HG03097 (cell line): Measurements from ENCODE around the gene TDRD3.
"Not testable (repeated sequence)": the region's sequence is repeated elsewhere in the genome, so short reads cannot be mapped to it uniquely, and the experiment has no call there.

Source experiments
- ATAC-seq: cut with Tn5 transposase; IDR thresholded peaks from one replicate; pipeline ENCODE4 v1.9.1; 2021; ENCODE audit not compliant: unreplicated experiment, low FRiP score

The TDRD3 gene

DNA sequence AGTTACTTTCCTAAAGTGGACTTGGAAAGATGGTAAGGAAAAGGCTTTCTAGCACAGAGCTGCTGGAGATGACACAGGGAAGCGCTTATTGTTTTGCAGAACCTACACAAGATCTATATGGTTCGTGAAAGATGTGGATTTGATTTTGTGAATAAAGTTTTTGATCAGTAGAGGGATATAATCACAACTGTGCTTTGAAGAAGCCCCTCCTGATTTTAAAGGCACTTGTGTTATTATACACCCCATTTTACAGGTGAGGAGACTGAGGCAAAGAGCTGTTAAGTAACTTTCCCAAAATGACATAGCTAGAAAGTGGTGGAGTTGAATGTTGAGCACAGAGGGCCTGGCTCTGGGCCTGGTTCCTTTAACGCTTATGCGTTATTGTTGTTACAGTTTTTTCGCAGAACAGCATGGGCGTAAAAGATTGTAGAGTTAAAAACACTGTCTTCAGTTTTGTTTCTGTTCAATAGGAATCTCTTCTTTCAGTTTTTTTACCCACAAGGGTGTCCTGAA, 1.4 kb downstream of the TDRD3 start:
- ATAC-seq = no peak

DNA sequence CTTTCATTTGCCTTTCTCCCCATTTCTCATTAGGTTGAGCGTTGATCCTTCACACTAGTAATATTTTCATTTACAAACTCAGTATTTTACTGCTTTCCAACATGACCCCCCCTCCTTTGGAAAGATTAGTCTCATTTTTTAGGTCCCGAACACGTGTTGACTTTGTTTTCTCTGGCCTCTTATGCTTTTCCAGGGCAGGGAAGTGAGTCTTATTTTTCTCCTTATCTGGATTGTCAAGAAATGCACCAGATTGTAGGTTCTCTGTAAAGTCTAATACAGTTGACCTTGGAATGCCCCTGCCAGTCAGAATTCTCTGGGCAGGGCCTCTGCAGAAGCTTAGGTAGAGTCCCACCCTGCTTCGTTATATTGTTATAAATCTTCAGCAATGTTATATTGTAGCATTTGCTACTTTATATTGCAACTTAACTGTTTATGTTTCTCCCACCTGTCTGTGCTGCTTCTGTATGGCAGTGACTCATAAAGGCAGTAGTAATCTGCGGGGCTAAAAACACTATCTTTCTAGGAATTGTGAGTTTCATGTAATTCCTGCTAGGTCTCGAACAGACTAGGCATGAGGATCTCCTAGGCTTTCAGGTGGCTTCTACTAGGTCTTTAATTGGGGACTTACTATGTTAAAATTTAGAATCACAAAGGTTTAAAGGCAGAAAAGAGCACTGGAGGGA, 2.0 kb downstream of the TDRD3 start:
- ATAC-seq = no peak

DNA sequence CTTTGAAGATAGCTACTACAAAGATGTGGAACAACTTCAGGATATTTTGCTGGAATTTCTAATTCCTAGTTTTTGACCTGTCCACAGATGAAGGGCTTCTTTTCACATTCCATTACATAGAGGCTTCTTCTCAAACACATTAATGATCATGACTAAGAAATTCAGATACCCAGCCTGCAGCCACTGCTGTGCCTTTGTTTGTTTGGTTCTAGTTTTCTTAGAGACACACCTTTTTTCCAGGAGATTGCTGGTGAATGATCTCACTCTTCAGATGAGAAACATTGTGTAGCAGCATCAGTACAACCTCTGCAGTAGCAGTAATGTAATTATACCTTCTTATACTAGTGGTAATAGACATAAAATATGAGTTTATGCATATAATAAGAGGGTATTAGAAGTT, 5.0 kb downstream of the TDRD3 start:
- ATAC-seq = no peak

DNA sequence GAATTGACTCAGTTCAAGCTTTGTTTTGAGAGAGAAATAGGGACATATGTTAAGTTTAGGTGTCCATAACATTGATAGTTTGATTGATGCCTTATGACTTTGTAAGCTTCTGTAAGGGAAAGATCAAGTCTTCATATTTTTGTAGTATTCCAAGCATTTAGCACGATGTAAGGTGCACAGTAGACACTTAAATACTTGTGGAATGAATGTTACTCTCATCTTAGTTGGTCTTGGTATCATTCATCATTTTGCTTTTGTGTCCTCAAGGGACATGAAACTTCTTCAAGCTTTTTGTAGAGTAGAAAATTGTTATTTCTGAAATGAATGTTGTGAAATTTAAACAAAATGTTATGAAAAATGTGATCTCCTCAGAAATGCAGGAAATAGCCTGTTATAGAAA, 10.1 kb downstream of the TDRD3 start:
- no peak for ATAC-seq

DNA sequence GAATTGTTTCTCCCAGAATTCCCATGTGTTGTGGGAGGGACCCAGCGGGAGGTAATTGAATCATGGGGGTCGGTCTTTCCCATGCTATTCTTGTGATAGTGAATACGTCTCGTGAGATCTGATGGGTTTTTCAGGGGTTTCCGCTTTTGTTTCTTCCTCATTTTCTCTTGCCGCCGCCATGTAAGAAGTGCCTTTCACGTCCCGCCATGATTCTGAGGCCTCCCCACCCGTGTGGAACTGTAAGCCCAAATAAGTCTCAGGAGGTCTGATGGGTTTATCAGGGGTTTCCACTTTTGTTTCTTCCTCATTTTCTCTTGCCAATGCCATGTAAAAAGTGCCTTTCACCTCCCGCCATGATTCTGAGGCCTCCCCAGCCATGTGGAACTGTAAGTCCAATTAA, 10.8 kb downstream of the TDRD3 start:
- not testable (repeated sequence) for ATAC-seq

DNA sequence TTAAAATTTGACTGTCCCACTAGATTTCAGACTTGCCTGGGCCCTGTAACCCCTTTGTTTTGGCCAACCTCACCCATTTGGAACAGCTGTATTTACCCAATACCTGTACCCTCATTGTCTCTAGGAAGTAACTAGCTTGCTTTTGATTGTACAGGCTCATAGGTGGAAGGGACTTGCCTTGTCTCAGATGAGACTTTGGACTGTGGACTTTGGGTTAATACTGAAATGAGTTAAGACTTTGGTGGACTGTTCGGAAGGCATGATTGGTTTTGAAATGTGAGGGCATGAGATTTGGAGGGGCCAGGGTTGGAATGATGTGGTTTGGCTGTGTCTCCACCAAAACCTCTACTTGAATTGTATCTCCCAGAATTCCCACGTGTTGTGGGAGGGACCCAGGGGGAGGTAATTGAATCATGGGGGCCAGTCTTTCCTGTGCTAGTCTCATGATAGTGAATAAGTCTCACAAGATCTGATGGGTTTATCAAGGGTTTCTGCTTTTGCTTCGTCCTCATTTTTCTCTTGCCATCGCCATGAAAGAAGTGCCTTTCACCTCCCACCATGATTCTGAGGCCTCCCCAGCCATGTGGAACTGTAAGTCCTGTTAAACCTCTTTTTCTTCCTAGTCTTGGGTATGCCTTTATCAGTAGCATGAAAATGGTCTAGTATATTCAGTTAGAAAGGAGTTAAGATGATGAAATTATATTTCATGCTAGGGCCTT, 12.7 kb downstream of the TDRD3 start:
- not testable (repeated sequence) for ATAC-seq

DNA sequence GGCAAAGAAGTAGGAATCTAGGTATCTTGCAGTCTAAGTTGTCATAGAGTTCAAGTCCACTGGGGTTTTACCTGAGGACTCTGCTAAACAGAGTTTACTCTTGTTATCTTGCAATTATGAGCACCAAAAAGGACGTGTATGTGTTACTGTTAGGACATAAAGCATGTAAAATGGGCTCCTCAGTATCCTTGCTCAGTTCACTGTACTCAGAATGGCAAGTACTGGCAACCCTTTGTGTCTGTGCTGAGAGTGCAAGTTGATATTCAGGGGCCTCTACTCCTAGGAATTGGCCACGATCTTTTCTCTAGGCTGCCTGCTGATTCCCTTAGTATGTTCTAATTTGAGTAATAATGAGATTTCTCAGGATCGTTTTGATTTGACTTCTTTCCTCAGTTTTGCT, 13.3 kb downstream of the TDRD3 start:
- ATAC-seq = no peak

DNA sequence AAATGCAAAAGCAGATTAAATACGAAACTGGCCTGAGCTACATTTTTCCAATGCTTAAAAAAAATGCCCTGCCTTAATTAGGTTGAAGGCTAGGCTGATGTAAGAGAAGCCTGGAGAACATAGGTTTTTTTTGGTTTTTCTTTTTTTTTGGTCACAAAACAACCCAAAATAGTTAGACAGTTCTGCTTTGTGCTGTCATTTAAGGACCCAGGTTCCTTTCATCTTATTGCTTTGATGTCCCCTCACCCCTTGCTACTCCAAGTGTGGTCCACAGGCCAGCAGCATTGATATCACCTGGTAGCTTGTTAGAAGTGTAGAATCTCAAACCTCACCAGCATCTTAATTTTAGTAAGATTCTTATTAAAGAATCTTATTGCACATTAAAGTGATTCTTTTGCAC, 14.4 kb downstream of the TDRD3 start:
- no peak for ATAC-seq

DNA sequence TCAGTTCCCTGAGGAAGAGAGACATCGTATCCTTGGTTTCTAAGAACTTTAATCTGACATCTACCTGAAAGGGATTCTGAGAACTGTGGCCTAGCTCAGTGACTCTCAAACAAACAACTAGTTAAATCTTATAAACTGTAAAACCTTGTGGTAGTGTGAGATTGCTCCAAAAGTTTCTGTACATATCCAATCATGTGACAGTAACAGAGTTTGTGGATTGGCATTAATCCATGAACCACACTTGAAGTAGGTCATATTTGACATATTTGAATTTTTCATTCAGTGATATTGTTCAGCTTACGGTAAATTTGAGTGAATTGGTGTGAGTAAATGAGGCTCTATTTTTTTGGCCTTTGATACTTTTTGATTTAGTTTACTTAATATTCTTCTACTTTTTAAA, 15.0 kb downstream of the TDRD3 start:
- ATAC-seq = no peak

DNA sequence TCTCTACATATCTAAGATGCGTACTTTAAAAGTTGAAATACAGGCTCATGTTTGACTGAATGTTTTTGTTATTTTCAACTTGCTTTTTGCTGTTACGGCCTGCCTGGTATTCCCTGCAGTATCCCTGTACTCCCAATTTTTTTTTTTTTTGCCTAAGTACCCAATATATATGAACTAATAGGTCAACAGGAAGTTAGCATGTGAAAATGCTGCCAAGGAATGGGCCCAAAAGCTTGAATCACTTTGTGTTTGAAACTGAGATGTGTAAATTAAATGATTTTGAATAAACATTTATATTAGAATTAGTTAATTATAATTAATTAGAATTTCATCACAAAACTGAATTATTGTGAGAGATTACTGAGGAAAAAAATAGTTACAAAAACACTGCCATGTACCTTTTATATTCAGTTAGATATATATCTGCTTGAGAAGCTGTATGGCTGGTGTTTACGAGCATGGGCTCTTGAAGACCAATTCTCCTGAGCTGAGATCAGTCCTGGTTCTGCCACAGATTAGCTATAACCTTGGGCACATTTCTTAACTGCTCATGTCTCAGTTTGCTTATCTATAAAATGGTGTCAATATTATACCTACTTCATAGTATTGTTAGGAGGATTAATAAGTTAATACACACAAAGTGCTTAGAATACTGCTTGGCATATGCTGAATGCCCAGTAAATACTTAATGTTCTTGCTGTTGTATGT, 16.0 kb downstream of the TDRD3 start:
- ATAC-seq = no peak

DNA sequence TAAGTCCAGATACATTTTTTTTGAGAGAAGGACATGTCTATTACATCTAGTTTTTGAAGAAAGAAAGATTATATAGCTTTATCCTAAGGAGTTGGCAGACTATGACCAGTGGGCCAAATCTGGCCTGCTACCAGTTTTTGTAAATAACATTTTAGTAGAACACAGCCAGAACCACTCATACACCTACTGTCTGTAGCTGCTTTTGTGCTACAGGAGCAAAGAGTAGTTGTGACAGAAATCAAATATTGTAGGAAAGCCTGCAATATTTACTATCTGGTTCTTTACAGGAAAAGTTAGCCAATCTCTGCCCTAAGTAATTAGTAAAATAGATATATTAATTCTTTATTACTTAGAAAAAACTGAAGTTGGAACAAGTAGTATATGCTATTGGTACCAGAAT, 17.2 kb downstream of the TDRD3 start:
- no peak for ATAC-seq

DNA sequence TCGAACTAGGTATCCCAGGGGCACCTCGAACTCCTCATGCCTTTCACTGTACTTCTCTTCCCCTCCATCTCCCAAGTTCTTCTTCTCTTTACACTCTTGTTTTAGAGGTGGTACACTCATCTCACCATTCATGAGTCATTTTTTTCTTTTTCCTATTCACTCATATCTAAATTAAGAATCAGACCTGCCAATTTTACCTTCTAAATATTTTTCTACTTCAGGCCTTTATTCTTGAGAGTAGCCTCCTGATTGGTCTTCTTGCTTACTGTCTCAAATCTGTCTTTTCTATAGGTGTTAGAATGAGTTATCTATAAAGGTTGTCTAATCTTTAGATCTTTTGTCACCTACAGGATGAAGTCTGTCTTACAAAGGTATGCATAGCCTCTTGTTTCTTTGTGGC, 20.7 kb downstream of the TDRD3 start:
- ATAC-seq = peak; percentile 45

DNA sequence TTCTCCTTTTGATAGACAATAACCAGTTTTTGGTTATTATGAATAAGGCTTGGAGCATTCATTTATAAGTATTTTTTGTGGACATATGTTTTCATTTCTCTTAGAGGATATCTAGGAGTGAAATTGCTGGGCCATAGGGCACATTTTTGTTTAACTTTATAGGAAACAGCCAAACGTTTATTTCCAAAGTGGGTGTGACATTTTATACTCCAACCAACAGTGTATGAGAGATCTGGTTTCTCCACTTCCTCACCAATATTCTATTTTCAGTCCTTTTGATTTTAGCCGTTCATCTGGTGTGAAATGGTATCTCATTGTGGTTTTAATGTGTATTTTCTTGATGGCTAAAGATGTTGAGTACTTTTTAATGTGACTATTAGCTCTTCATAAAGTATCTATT, 21.9 kb downstream of the TDRD3 start:
- ATAC-seq = no peak

DNA sequence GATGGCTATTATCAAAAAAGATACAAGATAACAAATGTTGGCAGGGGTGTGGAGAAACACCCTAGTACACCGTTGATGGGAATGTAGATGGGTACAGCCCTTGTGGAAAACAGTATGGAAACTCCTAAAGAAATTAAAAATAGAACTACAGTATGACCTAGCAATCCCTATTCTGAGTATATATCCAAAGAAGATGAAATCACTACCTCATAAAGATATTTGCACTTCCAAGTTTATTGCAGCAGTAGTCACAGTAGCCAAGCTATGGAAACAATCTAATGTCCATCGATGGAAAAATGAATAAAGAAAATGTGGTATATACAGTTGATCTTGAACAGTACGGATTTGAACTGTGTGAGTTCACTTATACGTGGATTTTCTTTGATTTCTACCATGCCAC, 28.3 kb downstream of the TDRD3 start:
- ATAC-seq = no peak

DNA sequence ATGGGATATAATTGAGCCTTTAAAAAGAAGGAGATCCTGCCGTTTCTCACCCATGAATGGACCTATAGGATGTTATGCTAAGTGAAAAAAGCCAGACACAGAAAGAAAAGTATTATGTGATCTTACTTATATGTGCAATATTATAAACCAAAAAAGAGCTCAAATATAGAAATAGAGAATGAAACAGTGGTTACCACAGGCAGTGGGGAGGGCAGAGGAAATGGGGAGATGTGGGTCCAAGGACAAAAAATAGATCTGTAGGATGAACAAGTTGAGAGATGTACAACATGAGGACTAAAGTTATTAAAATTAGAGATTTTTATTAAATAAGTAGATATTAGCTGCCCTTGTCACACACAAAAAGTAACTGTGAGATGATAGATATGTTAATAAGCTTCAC, 29.1 kb downstream of the TDRD3 start:
- ATAC-seq = no peak

DNA sequence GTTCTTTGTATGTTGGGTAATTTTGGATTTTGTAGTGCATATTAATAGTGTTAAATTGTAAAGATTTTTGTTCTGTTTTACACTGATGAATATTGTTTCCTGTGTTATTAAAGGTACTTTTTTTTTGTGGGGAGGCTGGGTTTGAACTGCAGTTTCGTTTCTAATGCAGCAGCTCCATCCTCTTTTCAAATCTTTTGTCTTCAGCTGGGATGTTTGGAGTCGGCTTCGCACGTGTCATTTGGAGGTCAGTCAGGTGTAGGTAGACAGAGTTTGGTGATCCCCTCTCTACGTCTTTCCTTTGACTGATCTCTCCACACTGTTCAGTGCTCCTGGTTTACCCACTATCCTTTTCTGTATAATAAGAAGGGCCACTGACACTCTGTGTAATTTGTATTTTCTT, 30.3 kb downstream of the TDRD3 start:
- ATAC-seq = peak; percentile 34

DNA sequence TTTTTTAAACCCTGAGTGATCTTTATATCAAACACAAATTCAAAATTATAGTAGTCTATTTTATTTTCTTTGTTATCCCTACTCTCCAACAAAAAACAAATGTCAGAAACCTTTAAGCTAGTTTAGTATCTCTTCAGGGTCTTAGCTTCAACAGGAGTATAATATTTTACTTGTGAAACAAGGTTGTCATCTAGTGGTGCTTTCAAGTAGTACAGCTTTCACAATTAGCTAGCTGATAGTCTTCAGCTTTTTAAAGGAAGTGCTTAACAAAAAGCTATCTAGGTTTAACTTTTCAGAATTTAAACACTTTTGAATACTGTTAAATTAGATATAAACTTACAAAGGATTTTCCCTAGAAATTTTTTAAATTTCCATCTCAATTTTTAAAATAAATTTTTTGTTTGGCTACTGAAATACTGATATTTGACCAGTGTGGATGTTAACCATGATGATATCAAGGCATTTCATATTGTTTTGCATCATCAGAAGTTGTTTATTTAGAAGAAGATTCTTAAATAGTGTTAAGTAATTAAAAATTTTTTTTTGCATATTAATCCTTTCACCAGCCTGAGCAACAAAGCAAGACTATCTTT, 34.2 kb downstream of the TDRD3 start:
- ATAC-seq = peak; percentile 52

DNA sequence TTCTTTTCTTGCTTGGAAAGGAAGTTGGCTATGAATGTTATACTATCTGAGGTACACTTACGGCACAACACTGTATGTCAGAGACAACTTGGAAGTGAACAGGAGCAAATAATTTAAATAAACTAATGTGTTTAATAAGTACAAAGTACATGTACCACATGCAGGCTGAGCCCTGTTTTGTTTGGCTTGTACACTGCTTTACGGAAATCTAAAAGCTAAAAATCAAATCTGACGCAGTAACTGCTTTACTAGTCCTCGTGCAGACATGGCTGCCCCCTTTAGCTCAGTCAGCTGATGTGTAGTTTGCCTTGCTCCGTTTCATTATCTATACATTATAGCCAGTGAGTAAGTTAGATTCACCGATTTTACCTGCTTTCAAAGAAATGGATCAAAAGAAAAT, 36.5 kb downstream of the TDRD3 start:
- no peak for ATAC-seq

DNA sequence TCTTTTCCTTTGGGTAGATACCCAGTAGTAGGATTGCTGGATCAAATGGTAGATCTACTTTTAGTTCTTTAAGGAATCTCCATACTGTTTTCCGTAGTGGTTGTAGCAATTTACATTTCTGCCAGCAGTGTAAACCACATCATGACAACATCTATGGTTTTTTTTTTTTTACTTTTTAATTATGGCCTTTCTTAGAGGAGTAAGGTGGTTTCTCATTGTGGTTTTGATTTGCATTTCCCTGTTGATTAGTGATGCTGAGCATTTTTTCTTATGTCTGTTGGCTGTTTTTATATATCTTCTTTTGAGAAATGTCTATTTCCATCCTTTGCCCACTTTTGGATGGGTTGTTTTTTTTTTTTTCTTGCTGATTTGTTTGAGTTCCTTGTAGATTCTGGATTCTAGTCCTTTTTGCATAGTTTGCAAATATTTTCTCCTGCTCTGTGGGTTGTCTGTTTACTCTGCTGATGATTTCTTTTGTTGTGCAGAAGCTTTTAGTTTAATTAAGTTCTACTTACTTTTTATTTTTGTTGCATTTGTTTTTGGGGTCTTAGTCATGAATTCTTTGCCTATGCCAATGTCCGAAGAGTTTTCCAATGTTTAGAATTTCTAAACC, 38.8 kb downstream of the TDRD3 start:
- ATAC-seq = peak; percentile 44

DNA sequence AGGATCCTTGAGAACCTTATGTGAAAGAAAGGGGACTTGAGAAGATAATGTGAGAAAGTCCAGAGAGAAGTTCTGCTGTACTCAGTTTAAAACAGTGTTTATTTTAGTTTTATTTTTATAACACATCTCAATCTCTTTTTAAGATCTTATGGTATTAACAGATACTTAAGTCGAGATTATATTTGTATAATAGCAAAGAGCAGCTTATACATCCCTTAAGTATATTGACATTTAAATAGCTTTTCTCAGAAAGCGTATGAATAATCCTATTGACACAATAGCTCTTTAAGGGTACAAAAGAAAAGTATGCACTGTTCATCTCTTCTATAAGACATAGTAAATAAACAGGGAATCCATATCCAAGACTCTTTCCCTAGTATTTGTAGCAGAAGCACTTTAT, 42.2 kb downstream of the TDRD3 start:
- no peak for ATAC-seq

DNA sequence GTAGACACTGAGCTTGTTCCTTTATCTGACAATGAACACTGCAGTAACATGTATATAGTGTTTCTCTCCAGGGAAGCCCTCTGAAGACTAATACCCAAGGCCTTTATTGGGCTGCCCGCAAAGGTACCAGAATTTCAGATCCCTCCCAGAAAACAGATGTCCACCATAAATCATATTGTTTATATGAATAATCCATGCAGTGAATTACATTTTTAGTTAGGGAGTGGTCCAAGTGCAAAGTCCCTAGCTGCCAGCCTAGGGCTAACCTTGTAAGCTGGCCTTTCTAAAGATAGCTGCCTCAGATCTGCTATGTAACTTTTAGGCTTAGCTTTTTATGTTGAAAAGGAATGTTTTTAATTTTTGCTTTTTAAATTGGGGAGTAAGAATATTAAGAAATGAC, 44.7 kb downstream of the TDRD3 start:
- no peak for ATAC-seq
